OCI-LY3 (cell line): Measurements from ENCODE around the gene ZNF74.
"Not testable (repeated sequence)": the region's sequence is repeated elsewhere in the genome, so short reads cannot be mapped to it uniquely, and the experiment has no call there.

Experiments
- H2AFZ ChIP-seq: fragments of 200-600, 300-600 bp; shearing (Covaris generic); 2 replicates; pipeline ENCODE4 v1.6.0; 2014; ENCODE audit warnings: antibody characterized with exemption, low read depth, low read length
- H3K27ac ChIP-seq: fragments of 200-600, 300-600 bp; sonication (generic); 2 replicates; pipeline ENCODE4 v1.5.1; 2014; ENCODE audit warnings: mild to moderate bottlenecking, low read length, moderate library complexity, mixed read lengths
- H3K27me3 ChIP-seq: fragments of 200-600, 300-600 bp; sonication (generic); 2 replicates; pipeline ENCODE4 v1.6.1; 2014; ENCODE audit warnings: low read depth, low read length, mixed read lengths
- H3K36me3 ChIP-seq: fragments of 200-600, 300-600 bp; sonication (generic); replicated peaks from 2 replicates; pipeline ENCODE3; 2014; ENCODE audit warnings: low read depth, low read length, mixed read lengths
- H3K4me1 ChIP-seq: fragments of 300-600, 200-600 bp; sonication (generic); 2 replicates; pipeline ENCODE4 v1.6.1; 2014; ENCODE audit warnings: low read length, mixed read lengths
- H3K4me2 ChIP-seq: fragments of 200-600, 300-600 bp; sonication (generic); 2 replicates; pipeline ENCODE4 v1.6.1; 2014; ENCODE audit warnings: low read length, mixed read lengths
- H3K4me3 ChIP-seq: fragments of 300-600, 200-600 bp; sonication (generic); 2 replicates; pipeline ENCODE4 v1.5.1; 2014; ENCODE audit warnings: antibody characterized with exemption, mild to moderate bottlenecking, low read length, moderate library complexity
- H3K79me2 ChIP-seq: fragments of 300-600, 200-600 bp; shearing (Covaris generic); 2 replicates; pipeline ENCODE4 v1.6.1; 2014; ENCODE audit warnings: mild to moderate bottlenecking, low read length, mixed read lengths
- H3K9ac ChIP-seq: fragments of 300-600, 200-600 bp; shearing (Covaris generic); 2 replicates; pipeline ENCODE4 v1.6.0; 2014; ENCODE audit warnings: mild to moderate bottlenecking, low read length, moderate library complexity
- H3K9me3 ChIP-seq: fragments of 200-600, 300-600 bp; shearing (Covaris generic); 2 replicates; pipeline ENCODE4 v1.6.1; 2014; ENCODE audit warnings: low read length, mixed read lengths; ENCODE audit not compliant: insufficient read depth
- H4K20me1 ChIP-seq: fragments of 200-600, 300-600 bp; sonication (generic); 2 replicates; pipeline ENCODE4 v1.6.1; 2016; ENCODE audit warnings: low read length, mixed read lengths; ENCODE audit not compliant: insufficient read depth

The ZNF74 gene

DNA sequence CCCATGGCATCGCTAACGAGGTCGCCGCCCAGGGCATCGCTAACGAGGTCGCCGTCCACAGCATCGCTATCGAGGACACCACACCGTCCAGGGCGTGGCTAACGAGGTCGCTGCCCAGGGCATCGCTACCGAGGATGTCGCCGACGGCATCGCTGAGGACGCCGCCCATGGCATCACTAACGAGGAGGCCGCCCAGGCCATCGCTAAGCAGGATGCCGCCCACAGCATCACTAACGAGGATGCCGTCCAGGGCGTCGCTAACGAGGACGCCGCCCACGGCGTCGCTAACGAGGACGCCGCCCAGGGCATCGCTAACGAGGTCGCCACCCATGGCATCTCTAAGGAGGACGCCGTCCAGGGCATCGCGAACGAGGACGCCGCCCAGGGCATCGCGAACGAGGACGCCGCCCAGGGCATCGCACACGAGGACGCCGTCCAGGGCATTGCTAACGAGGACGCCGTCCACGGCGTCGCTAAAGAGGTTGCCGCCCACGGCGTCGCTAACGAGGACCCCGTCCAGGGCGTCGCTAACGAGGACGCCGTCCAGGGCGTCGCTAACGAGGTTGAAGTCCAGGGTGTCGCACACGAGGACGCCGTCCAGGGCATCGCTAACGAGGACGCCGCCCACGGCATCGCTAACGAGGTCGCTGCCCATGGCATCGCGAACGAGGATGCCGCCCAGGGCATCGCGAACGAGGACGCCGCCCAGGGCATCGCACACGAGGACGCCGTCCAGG, 35.3 kb upstream of the ZNF74 start:
- H3K79me2 ChIP-seq, H3K4me3 ChIP-seq, H3K4me1 ChIP-seq, H3K36me3 ChIP-seq, H2AFZ ChIP-seq, H4K20me1 ChIP-seq, H3K27me3 ChIP-seq, H3K9me3 ChIP-seq, H3K9ac ChIP-seq, H3K4me2 ChIP-seq, H3K27ac ChIP-seq: not testable (repeated sequence)

DNA sequence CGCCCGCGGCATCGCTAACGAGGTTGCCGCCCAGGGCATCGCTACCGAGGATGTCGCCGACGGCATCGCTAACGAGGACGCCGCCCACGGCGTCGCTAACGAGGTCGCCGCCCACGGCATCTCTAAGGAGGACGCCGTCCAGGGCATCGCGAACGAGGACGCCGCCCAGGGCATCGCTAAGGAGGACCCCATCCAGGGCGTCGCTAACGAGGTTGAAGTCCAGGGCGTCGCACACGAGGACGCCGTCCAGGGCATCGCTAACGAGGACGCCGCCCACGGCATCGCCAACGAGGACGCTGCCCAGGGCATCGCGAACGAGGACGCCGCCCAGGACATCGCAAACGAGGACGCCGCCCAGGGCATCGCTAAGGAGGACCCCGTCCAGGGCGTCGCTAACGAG, 33.7 kb upstream of the ZNF74 start:
- H3K27ac ChIP-seq, H3K36me3 ChIP-seq, H3K4me1 ChIP-seq, H3K4me2 ChIP-seq, H3K9me3 ChIP-seq, H3K79me2 ChIP-seq, H4K20me1 ChIP-seq, H3K4me3 ChIP-seq, H2AFZ ChIP-seq, H3K9ac ChIP-seq, H3K27me3 ChIP-seq: not testable (repeated sequence)

DNA sequence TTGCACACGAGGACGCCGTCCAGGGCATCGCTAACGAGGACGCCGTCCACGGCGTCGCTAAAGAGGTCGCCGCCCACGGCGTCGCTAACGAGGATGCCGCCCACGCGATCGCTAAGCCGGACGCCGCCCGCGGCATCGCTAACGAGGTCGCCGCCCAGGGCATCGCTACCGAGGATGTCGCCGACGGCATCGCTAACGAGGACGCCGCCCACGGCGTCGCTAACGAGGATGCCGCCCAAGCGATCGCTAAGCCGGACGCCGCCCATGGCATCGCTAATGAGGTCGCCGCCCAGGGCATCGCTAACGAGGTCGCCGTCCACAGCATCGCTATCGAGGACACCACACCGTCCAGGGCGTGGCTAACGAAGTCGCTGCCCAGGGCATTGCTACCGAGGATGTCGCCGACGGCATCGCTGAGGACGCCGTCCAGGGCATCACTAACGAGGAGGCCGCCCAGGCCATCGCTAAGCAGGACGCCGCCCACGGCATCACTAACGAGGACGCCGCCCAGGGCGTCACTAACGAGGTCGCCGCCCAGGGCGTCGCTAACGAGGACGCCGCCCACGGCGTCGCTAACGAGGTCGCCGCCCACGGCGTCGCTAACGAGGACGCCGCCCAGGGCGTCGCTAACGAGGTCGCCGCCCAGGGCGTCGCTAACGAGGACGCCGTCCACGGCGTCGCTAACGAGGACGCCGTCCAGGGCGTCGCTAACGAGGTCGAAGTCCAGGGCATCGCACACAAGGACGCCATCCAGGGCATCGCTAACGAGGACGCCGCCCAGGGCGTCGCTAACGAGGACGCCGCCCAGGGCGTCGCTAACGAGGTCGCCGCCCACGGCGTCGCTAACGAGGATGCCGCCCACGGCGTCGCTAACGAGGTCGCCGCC, 32.8 kb upstream of the ZNF74 start:
- H3K27me3 ChIP-seq, H3K79me2 ChIP-seq, H4K20me1 ChIP-seq, H3K4me3 ChIP-seq, H3K36me3 ChIP-seq, H3K27ac ChIP-seq, H3K9me3 ChIP-seq, H3K4me1 ChIP-seq, H3K4me2 ChIP-seq, H3K9ac ChIP-seq, H2AFZ ChIP-seq: not testable (repeated sequence)

DNA sequence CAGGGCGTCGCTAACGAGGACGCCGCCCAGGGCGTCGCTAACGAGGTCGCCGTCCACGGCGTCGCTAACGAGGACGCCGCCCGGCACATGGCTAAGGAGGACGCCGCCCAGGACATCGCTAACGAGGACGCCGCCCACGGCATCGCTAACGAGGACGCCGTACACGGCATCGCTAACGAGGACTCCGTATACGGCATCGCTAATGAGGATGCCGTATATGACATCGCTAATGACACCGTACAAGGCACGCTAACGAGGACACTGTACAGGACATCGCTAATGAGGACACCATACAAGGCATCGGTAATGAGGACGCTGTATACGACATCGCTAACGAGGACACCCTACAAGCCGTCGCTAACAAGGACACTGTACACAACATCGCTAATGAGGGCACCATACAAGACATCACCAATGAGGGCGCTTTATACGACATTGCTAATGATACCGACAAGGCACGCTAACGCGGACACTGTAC, 32.2 kb upstream of the ZNF74 start:
- not testable (repeated sequence) for H3K9me3 ChIP-seq, H3K27me3 ChIP-seq, H3K79me2 ChIP-seq, H3K36me3 ChIP-seq, H3K9ac ChIP-seq, H3K4me3 ChIP-seq, H3K27ac ChIP-seq, H2AFZ ChIP-seq, H3K4me1 ChIP-seq, H3K4me2 ChIP-seq, H4K20me1 ChIP-seq

DNA sequence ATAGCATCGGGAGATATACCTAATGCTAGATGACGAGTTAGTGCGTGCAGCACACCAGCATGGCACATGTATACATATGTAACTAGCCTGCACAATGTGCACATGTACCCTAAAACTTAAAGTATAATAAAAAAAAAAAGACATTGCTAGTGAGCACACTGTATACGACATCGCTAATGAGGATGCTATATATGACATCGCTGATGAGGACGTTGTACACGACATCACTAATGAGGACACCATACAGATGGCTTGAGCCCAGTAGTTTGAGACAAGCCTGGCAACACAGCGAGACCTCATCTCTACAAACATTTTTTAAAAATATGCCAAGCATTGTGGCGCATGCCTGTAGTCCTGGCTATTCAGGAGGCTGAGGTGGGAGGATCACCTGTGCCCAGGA, 31.5 kb upstream of the ZNF74 start:
- not testable (repeated sequence) for H3K36me3 ChIP-seq, H3K4me2 ChIP-seq, H3K27ac ChIP-seq, H2AFZ ChIP-seq, H3K4me1 ChIP-seq, H3K4me3 ChIP-seq, H3K9me3 ChIP-seq, H3K79me2 ChIP-seq, H4K20me1 ChIP-seq, H3K27me3 ChIP-seq, H3K9ac ChIP-seq

DNA sequence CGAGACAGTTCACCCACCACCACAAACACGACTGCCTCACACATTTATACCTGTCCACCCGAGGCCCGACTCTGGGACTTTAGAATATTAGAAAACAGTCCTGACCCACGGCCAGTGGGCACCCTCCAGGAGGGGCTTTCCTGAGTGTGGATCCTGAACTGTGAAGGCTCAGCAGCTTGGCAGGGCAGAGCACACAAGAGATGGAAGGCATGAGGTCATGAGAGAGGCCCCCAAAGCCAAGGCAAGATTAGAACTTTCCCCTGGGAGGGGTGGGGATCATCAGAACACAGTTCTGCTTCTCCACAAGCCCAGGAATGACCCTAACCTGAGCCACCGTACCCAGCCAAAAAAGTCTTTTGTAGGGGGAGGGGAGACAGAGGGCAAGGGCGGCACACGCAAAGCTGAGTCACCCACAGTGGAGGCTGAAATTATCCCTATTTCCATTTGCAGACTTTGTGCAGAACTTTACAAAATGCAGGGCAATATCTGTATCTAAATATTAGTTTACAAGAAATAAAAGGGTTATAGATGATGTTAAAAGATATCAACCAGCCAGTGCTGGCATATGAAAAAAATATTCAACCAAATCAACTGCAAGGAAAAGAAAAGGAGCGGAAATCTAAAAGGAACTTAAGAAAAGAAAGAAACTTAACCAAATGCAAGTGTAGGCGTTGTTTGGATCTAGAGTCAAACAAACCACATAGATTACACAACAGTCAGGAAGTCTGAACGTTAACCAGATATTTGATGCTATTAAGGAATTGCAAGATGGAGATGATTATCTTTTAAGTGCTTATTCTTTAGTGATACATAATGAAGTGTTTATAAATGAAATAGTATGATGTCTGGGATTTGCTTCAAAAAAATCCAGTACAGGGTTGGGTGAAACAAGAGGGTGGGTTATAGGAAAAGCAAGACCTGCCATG, 29.4 kb upstream of the ZNF74 start:
- not testable (repeated sequence) for H3K4me2 ChIP-seq, H2AFZ ChIP-seq

DNA sequence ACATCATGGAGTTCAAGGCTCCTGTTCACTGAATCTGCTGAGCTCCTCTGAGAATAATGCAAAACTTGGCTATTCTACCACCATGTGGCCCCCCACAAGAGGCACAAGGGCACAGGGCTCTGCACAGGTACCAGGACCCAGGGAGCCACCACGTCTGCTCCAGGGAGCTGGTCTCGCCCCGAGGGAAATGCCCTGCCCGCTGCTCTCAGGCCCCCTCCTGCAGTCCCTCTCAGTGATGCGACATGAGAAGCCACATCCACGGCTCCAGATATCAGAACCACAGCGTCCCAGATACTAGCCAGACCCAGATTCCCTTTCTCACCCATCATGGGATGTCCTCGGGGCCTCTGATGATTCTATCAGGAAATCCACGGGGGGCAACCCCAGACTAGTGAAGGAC, 27.1 kb upstream of the ZNF74 start:
- not testable (repeated sequence) for H3K36me3 ChIP-seq, H4K20me1 ChIP-seq, H3K4me1 ChIP-seq, H3K4me3 ChIP-seq, H3K27ac ChIP-seq, H3K79me2 ChIP-seq, H3K27me3 ChIP-seq, H3K9ac ChIP-seq, H2AFZ ChIP-seq, H3K4me2 ChIP-seq, H3K9me3 ChIP-seq

More for the DNA sequence above, 29.4 kb upstream of the ZNF74 start:
- not testable (repeated sequence) for H3K27me3 ChIP-seq, H3K79me2 ChIP-seq, H3K27ac ChIP-seq, H3K4me1 ChIP-seq, H3K9ac ChIP-seq, H3K36me3 ChIP-seq, H3K4me3 ChIP-seq, H4K20me1 ChIP-seq, H3K9me3 ChIP-seq

DNA sequence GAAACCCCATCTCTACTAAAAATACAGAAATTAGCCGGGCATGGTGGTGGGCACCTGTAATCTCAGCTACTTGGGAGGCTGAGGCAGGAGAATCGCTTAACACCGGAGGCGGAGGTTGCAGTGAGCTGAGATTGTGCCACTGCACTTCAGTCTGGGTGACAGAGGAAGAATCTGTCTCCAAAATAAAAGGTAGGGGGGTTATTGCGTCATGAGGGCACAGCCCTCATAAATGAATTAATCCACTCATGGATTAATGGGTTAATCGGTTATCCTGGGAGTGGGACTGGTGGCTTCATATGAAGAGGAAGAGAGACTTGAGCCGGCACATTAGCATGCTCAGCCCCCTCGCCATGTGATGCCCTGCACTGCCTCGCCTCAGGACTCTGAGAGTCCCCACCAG, 25.1 kb upstream of the ZNF74 start:
- H3K79me2 ChIP-seq, H3K27me3 ChIP-seq, H3K4me1 ChIP-seq, H3K4me3 ChIP-seq, H2AFZ ChIP-seq, H3K4me2 ChIP-seq, H3K36me3 ChIP-seq, H3K9ac ChIP-seq, H4K20me1 ChIP-seq, H3K9me3 ChIP-seq, H3K27ac ChIP-seq: not testable (repeated sequence)

DNA sequence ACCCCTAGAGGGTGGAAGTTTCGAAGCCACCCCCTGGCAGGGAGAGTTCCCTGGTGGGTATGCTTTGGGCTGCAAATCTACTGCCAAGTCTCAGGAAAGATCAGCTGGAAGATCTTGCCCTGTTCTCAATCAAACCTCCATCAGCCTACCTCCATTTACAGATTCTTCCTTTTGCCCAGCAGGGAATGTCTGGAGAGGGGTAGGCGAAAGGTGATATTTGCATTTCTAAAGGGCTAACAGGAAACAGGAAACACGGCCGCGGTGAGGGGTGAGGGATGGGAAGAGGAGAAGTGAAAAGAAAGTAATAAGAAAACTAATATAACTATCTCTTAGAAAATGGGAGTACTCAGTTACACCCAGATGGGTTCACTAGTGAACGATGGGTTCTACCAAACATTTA, 22.3 kb upstream of the ZNF74 start:
- not testable (repeated sequence) for H3K4me2 ChIP-seq, H3K9ac ChIP-seq, H3K27me3 ChIP-seq, H4K20me1 ChIP-seq, H3K4me3 ChIP-seq, H3K36me3 ChIP-seq, H3K79me2 ChIP-seq, H2AFZ ChIP-seq, H3K27ac ChIP-seq, H3K9me3 ChIP-seq, H3K4me1 ChIP-seq
